Hypothalamus (tissue), 51 donors: Measurements from ENCODE around the gene PPM1G.

Experiments used
- DNase-seq, 51 donors: peaks; one replicate each; lab custom pipeline; 2025; lab: John Stamatoyannopoulos, UW

The PPM1G gene

DNA sequence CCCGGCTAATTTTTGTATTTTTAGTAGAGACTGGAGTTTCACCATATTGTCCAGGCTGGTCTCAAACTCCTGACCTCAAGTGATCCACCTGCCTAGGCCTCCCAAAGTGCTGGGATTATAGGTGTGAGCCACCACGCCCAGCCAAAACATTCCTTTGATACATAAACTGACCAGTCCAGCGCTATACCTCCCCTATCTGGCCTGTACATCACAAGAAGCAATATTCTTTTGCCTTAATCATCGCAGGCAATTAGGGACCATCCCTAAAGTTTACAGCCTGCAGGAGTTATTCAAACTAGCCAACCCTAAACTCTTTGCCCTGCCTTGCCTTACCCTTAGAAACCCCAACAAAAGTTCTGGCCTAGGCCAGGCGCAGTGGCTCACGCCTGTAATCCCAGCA lies 6.8 kb upstream of the PPM1G start:
- no peak for DNase-seq

DNA sequence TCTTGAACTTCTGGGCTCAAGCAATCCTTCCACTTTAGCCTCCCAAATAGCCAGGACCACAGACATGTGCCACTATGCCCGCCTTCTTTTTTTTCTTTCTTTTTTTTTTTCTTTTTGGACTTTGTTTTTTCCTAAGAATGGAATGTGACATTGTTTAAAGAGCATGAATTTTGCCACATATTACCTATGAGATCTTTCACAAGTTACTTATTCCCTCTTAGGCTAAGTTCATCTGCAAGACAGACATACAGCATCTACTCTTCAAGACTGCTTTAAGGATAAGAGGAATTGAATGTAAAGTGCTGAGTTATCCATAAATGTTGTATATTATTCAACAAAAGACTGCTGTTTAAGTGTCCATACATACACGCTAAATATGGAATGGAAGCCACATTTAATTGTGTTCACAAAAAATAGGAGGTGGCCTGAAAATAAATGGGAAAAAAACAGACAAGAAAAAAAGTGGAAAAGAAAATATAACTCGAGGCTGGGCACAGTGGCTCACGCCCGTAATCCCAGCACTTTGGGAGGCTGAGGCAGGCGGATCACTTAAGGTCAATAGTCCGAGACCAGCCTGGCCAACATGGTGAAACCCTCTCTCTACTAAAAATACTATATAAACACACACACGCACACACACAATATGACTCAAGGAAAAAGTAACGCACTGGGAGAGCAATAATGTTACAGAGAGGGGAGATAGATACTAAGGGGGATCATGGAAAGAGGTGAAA lies 3.2 kb upstream of the PPM1G start:
- no peak for DNase-seq

DNA sequence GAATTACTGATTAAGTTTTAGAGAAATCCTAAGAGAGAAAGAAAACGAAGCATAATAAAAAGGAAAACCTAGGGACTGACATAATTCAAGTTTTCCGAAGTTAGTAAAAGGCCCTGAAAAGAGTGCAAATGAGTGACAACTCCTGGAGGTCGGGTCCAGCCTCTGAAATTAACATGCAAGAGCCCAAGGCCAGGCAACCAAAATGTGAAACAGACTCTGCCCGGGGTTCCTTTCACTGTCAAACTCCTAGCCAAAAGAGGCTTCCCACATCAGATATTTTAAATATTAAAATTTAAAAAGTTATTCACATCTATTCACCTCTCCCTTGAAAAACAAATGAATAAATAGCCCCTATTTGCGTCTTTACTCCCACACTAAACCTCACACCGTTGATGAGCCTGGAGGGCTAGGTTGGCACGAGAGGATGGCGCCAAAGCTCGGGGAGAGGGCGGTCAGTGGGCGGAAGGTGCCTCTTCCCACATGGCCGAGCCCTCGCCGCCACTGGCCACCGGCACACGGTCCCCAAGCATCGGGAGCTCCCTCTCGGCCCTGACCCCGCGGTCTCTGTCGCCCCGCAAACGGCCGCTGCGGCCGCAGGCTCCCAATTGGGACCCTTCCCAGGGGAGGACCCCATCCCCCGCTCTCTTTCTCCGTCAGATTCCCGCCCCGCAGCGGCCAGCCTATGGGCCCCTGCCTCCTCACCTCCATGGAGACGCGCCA lies 630 bp downstream of the PPM1G start:
- peak in 6 of 51 donors; percentile 16 to 51 (median 39) for DNase-seq

DNA sequence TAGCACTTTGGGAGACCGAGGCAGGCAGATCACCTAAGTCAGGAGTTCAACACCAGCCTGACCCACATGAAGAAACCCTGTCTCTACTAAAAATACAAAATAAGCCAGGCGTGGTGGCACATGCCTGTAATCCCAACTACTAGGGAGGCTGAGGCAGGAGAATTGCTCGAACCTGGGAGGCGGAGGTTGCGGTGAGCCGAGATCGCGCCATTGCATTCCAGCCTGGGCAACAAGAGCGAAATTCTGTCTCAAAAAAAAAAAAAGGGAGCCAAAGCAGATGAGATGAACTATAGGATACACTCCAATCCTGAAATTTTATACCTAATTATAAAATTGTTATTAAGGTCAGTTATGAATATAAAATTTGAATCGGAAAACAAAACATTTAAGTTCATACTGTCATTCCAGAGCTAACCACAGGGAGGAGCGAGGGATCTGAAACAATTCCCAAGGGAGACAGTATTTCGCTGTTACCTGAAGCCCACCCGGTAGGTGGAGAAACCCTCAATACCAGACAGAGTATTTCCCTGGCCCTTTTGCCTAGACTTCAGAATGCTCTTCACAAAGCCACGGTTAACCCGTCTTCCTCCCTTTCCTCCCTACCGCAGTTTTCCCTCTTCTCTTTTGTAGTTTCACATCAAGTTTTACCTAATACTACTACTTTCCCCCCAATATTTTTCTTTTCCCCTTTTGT lies 1.4 kb downstream of the PPM1G start:
- peak in 3 of 51 donors; percentile 3 to 22 (median 6) for DNase-seq

DNA sequence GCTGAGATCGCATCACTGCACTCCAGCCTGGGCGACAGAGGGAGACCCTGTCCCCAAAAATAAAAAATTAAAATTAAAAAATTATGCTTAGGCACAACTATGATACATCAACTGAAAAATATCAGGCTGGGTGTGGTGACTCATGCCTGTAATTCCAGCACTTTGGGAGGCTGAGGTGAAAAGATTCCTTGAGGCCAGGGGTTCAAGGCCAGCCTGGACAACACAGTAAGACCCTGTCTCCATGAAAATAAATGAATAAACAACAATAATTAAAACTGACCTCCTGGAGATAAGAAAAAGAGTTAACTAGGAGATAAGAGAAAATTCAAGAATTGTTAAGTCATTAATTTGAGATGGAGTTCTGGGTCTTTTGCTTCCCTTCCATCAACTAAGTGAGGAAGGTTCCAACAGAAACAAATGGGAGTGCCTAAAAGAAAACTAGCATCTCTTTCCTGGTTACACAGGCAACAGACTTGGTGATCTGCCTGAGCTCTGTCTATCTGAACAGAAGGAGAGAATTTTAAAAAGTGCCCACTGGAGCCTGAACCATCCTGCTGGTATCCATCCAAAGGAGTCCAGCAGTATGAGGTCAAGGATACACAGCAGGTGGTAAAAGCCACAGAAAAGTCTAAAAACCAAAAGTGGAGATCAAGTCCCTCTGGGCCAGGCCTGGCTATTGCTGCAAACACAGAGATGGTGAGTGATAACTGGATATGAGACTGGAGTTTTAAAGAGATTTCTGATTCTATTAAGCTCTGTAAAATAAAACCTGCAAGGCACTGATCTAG lies 8.8 kb downstream of the PPM1G start:
- no peak for DNase-seq

DNA sequence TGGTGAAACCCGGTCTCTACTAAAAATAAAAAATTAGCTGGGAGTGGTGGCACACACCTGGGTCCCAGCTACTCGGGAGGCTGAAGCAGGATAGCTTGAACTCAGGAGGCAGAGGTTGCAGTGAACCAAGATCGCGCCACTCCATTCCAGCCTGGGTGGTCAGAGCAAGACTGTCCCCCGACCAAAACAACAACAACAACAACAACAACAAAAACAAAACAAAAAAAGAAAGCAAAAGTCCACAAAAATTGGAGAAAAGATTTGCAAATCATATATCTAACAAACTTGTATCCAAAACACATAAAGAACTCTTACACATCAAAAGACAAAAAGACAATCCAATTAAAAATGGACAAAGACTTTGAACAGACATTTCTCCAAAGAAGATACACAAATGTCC lies 10.4 kb downstream of the PPM1G start:
- no peak for DNase-seq

DNA sequence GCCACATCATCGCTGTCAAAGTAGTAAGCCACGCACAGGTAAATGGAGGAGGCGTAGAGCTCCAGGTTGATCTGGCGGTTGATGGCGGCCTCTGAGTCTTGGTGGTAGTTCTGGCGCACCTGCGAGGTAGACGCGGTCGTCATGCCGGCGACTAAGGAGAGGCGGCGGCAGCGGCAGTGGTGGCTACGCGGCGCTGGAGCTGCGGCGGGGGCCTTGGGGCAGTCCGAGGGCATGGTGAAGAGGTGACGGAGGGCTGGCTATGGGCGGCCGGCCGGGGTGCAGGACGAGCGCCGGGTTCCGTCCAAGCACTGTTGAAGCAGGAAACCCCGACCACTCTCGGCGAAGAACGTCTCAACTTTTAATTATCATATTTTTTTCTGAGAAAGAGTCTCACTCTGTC lies 16.2 kb downstream of the PPM1G start:
- no peak for DNase-seq

DNA sequence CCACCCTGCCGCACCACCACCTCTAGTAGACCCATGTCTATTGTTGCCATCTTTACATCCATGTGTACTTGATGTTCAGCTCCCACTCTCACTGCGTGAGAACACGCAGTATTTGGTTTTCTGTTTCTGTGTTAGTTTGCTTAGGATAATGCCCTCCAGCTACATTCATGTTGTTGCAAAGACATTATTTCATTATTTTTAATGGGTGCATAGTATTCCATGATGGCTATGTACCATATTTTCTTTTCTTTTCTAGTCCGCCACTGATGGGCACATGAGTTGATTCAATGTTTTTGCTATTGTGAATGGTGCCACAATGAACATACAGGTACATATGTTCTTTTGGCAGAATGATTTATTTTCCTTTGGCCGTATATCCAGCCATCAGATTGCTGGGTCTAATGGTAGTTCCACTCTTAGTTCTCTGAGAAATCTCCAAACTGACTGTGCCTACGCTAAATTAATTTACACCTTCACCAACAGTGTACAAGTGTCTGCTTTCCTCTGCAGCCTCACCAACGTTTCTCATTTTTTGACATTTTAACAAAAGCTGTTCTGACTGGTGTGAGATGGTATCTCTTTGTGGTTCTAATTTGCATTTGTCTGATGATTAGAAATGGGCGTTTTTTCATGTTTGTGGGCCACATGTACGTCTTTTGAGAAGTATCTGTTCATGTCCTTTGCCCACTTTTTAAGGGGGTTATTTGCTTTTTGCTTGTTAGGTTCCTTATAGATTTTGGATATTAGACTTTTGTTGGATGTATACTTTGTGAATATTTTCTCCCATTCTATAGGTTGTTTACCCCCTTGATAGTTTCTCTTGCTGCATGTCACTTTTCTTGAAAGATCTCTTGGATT lies 18.3 kb downstream of the PPM1G start:
- no peak for DNase-seq

DNA sequence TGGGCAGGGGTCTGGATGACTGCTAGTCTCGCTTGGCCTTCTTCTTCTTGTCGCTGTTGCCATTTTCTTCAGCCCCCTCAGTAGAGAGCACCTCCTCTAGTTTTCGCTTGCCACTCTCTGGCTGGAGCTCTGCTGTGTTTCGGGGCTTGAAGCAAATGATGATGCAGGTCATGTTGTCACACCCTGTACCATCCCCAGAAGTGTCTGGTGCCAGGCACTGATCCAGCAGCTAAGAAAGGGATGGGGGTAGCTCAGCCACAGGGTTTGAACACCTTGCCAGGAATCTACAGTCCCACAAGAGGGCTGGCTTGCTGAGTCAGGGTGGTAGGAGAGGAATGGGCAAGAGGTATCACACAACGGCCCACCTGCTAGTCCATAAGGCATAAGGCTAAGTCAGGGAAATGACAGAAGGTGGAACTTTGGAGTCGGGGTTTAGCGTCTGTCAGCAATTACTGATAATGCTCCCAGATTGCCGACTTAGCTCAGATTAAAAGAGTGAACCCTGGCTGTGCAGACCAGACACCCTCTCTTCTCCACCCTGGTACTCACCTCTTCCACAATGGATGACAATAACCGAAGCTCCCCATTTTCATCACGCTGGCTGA lies 27.7 kb downstream of the PPM1G start:
- DNase-seq: no peak

DNA sequence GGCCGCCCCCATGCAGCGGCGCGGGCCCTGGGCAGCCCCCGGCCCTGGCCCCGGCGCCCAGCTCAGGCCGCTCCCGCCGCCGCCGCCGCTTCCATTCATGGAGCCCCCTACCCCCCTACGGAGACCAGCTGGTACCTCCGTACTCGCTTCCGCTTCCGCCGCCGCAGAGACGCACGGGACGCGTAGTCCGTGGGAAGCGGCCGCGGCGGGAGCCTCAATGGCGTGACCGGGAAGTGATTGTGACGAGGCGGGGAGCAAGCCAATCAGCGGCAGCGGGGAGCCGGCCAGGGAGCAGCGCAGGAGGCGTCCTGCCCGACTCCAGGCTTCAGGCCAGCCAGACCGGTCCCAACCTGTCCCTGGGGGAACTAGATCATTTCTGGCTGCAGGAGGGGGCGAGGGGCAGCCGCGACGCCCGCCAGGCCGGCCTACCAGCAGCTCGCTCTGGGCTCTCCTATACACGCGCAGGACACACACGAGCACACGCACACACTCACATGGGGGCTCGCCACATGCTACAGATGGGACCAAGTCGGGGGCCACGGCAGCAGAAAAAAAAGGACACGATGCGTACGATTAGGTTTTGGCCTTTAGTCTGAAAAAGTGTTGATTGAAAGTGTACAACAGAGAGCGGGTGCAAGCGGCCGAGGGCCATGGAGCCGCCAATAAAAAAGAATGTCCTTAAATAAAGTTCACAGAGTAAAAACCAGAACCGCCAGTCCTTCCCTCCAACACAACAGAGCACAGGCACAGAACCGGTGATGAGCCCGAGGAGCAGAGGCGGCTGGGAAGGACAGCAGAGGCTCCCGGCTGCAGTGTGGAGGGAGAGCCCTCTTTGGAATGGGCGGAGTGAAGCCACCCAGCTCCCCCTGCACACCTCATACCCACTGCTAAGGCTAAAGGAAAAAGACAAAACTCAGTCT lies 28.5 kb downstream of the PPM1G start, which contains the start of gene ZNF513:
Gene ZNF513 (minus strand): TSS at position 109 of the 920 bp plus-strand sequence. CDS start 208 bp downstream, outside the sequence.
- peak; percentile 72 to 99 (median 96) for DNase-seq

DNA sequence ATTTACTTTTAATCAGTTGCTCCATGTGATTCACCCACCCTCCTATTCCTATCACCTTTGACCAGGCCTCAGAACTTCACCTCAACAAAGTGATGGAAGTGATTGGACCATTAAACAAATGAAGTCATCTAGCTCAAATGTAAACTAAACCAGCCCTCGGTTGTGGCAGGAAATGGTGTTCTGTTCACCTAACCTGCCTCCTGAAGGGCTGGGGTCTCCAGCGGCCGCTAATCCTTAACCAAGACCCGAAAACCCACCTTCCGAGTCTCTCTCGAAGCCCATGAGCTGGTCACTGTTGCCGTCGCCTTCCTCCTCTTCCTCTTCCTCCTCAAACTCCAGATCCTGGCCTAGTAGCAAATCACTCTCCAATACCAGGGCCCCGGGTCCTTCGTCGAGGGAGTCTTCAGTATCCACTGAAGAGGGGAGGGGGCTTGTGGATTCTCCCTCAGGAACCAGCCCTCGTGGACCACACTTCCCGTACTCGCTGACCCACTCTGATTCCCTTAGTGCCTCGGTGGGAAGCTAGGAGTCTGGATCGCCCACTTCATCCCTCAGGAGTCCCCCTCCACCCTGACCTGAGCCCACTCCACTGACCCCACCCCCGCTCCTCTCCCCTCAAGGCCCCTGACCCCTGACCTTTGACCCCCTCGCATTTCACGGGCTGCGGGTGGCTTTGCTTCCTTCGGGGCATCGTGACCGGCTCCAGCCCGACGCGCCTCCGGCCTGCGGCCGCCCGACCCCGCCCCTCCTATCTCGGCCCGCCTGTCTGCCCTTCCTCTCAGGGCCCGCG lies 29.4 kb downstream of the PPM1G start:
- DNase-seq: peak in 40 of 51 donors; percentile 33 to 89 (median 75)

DNA sequence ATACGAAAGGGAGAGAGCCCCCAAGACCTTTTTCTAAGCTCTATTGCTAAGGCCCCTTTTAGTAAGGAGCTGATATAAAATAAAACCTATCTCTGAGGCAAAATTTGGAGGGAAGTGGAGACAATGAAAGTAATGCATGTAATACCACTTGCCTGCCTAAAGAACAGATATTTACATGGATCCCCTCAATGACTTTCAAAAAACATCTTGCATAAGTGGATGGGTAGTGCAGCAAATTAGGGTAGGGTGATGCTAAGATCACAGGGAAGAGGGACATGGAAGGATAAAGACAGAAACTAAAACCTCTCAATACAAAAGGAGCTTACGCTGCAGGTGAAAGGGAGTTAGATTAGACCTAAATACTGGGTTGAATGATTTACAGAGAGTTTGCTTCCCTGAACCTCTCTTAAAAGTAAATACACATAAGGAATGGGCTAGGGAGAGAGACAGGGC lies 30.0 kb downstream of the PPM1G start:
- no peak for DNase-seq

DNA sequence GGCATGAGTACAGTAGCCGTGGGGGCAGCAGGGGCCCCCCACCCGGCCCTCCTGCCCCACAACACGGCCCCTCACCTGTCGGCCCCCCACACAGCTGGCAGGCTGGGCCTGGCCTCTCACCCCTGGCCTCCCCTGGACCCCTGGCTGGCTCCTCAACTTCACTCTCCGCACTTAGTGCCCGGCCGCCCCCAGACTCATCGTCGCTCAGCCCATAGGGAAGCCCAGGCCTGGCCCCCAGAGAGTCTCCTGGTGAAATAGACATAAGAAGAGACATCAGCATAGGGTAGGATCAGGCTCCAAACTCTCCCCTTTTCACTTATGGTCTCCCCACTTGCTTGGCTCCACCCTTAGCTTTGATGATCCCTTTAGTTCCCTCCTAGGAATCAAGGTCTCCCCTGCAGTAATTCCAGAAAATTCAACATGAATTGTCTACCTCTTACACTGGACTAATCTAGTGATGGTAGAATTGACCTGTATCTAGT lies 30.5 kb downstream of the PPM1G start:
- DNase-seq: no peak

DNA sequence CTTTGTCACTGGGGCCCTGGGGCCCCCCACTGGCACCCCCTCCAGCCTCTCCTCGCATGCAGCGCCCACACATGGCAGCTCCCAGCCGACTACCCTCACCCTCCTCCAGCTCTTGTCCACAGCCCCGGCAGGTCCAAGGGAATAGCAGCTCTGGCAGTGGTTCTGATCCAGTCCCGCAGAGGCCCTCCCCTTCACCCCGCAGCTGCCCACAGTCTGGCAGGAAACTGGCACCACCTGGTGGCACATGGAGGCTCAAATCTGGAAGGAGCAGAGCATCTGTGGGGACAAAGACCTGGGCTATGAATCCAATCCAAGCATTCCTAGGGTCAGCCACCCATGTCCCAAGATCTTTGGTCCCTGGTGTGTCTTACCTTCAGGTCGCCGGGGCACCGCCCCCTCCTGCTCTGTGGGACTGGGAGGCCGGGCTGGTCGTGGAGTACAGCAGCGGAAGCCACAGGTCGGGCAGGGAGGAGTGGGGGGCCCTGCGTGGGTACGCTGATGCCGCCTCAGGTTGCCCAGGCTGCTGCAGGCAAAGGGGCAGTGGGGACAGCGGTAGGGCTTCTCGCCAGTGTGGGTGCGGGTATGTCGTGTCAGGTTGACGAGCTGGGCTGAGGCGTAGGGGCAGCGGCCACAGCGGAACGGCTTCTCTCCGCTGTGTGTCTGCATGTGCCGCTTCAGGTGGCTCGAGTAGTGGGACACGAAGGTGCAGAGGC lies 31.1 kb downstream of the PPM1G start:
- peak in 5 of 51 donors; percentile 7 to 37 (median 15) for DNase-seq

DNA sequence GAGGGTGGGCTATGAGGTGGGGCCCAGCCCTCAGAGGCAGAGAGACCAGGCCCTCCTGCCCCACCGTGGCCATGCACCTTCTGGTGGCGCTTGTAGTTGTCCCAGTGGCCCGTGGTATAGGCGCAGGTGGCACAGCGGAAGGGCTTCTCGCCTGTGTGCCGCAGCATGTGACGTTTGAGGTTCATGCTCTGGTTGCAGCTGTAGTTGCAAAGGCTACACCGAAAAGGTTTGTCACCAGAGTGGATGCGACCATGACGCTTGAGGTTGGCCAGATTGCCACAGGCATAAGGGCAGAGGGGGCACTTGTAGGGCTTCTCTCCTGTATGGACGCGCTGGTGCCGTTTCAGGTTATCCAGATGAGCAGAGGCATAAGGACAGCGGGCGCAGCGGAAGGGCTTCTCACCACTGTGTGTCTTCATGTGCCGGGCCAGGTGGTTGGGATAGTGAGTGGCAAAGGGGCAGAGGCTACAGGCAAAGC lies 31.7 kb downstream of the PPM1G start:
- peak in 1 of 51 donors; percentile 30 for DNase-seq
